Measurements from ENCODE around the gene MST1. TPM values are rescaled to one million over a fixed set of nuclear protein-coding genes. Genes with fewer than 3 reads are reported as not detected.

MST1 gene
- total and polyA plus RNA-seq, 9 of the 15 experiments (the other 6 are each of a cell fraction or from before 2014, with no cell fraction given): 0.08 to 1.8 (median 0.40) TPM

DNA sequence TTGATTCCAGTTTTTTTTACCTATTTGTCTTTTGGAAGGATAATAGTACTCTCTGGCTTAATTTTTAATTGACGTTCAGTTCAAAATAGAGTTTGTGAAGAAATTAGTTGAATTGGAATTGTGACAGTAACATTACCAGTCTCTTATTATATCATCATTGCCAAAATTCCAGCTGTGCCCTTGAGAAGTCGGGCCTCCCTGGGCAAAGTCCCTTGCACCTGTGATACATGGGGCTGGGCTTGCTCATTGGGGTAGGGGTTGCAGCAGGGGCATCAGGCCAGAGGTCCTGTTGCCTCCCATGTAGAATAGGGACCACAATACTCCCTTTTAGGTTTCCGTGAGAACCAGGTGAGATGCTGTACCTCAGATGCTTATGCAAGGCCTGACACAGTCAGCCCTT is 43.0 kb downstream of the MST1 start (continued):
- TF ChIP-seq, protein P1, sequence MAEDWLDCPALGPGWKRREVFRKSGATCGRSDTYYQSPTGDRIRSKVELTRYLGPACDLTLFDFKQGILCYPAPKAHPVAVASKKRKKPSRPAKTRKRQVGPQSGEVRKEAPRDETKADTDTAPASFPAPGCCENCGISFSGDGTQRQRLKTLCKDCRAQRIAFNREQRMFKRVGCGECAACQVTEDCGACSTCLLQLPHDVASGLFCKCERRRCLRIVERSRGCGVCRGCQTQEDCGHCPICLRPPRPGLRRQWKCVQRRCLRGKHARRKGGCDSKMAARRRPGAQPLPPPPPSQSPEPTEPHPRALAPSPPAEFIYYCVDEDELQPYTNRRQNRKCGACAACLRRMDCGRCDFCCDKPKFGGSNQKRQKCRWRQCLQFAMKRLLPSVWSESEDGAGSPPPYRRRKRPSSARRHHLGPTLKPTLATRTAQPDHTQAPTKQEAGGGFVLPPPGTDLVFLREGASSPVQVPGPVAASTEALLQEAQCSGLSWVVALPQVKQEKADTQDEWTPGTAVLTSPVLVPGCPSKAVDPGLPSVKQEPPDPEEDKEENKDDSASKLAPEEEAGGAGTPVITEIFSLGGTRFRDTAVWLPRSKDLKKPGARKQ (CRISPR knock-in tag; IDR thresholded peaks at IDR 0.05): no peak
- TF ChIP-seq, protein P2, sequence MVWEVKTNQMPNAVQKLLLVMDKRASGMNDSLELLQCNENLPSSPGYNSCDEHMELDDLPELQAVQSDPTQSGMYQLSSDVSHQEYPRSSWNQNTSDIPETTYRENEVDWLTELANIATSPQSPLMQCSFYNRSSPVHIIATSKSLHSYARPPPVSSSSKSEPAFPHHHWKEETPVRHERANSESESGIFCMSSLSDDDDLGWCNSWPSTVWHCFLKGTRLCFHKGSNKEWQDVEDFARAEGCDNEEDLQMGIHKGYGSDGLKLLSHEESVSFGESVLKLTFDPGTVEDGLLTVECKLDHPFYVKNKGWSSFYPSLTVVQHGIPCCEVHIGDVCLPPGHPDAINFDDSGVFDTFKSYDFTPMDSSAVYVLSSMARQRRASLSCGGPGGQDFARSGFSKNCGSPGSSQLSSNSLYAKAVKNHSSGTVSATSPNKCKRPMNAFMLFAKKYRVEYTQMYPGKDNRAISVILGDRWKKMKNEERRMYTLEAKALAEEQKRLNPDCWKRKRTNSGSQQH (CRISPR knock-in tag; IDR thresholded peaks at IDR 0.05): no peak
- TF ChIP-seq HNRNPUL1 (IDR thresholded peaks at IDR 0.05; ENCODE audit: low read length): no peak

DNA sequence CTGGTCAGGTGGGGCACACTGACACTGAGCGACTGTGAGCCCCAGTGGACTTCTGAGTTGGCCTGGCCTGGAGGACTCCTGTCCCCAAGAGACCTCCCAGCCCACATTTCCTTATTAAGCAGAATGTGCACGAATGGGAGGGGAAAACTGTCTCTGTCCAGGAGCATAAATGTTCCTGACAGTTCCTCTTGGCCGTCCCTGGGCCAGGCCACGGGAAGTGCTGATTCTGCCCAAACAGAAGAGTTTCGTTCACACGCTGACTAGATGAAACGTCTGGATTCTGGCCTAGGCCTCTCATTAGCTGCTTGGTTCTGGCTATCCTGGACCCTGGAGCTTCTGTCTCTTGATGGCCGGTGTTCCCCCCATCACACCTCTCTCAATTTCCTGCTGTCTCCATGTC is 44.6 kb downstream of the MST1 start:
- H3K4me1 ChIP-seq (replicated peaks in 1 of 2; ENCODE audit: control insufficient read depth in 2 of 2, insufficient read depth in 2 of 2, low read length in 2 of 2): peaks cover 4% of the 10 kb centered on the region in 2 experiments; a peak in 2 of 5 replicates
- intact Hi-C loops (cut with micrococcal nuclease): no loop called here
- H2AFZ ChIP-seq (ENCODE audit: low read depth, low read length): no peak overlapping the region
- H3K27me3 ChIP-seq (ENCODE audit: control insufficient read depth in 2 of 2, insufficient read depth in 2 of 2, low read length in 2 of 2): no peaks in the 10 kb centered on the region
- CTCF ChIA-PET (ENCODE audit: low intra/inter-chr PET ratio): no interaction called here
- H3K4me3 ChIP-seq: no peak overlapping the region
- DNase-seq (ENCODE audit: extremely low read depth in 1 of 4, low spot score in 3 of 4) (no peak), ATAC-seq (no peak), FAIRE-seq (no peak)
- no peaks in the 10 kb centered on the region for H3K36me3 ChIP-seq (ENCODE audit: control insufficient read depth, insufficient read depth, low read length)
- POLR2A ChIA-PET: interaction anchor here (0.5 to 0.7 kb wide), 2 partner anchors 12 to 15 kb away, joined by 3 read pairs; no protein-coding TSS in a partner anchor
- 41% methylated on average over 6 of the region's 8 CpGs for WGBS (ENCODE audit: insufficient coverage, low coverage, missing lambda C conversion rate)
- no peak overlapping the region for H3K9ac ChIP-seq (ENCODE audit: insufficient read depth in 1 of 2, low read depth in 2 of 2, low read length in 2 of 2)
- no peaks in the 10 kb centered on the region for H3K9me1 ChIP-seq (ENCODE audit: control insufficient read depth, insufficient read depth, low read length)
- no peak for TF ChIP-seq SMAD2 (IDR thresholded peaks at IDR 0.05; ENCODE audit: low read depth, low read length)
- TF ChIP-seq, protein P3, sequence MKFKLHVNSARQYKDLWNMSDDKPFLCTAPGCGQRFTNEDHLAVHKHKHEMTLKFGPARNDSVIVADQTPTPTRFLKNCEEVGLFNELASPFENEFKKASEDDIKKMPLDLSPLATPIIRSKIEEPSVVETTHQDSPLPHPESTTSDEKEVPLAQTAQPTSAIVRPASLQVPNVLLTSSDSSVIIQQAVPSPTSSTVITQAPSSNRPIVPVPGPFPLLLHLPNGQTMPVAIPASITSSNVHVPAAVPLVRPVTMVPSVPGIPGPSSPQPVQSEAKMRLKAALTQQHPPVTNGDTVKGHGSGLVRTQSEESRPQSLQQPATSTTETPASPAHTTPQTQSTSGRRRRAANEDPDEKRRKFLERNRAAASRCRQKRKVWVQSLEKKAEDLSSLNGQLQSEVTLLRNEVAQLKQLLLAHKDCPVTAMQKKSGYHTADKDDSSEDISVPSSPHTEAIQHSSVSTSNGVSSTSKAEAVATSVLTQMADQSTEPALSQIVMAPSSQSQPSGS (CRISPR knock-in tag; IDR thresholded peaks at IDR 0.05): no peak
- TF ChIP-seq, protein P4, sequence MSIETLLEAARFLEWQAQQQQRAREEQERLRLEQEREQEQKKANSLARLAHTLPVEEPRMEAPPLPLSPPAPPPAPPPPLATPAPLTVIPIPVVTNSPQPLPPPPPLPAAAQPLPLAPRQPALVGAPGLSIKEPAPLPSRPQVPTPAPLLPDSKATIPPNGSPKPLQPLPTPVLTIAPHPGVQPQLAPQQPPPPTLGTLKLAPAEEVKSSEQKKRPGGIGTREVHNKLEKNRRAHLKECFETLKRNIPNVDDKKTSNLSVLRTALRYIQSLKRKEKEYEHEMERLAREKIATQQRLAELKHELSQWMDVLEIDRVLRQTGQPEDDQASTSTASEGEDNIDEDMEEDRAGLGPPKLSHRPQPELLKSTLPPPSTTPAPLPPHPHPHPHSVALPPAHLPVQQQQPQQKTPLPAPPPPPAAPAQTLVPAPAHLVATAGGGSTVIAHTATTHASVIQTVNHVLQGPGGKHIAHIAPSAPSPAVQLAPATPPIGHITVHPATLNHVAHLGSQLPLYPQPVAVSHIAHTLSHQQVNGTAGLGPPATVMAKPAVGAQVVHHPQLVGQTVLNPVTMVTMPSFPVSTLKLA (conservative IDR thresholded peaks at IDR 0.05): no peak
- BruUV-seq (replicated peaks): no TSS peak
- no peak overlapping the region for H3K4me2 ChIP-seq (ENCODE audit: insufficient read depth, low read length)
- H3K79me2 ChIP-seq (ENCODE audit: control insufficient read depth, insufficient read depth, low read length): no peaks in the 10 kb centered on the region
- no peak overlapping the region for H3K27ac ChIP-seq (ENCODE audit: extremely low read depth, low read depth, low read length)
- H3K9me3 ChIP-seq (replicated peaks; ENCODE audit: control insufficient read depth, insufficient read depth, low read depth, low read length): no peaks in the 10 kb centered on the region
- in situ Hi-C loops (cut with MboI): no loop called here
- no peaks in the 10 kb centered on the region for H4K20me1 ChIP-seq (replicated peaks; ENCODE audit: control insufficient read depth, insufficient read depth, low read length)
